ENCODE data around the gene LTC4S.
"Not testable (repeated sequence)": the region's sequence is repeated elsewhere in the genome, so short reads cannot be mapped to it uniquely, and the experiment has no call there.

The LTC4S gene

DNA sequence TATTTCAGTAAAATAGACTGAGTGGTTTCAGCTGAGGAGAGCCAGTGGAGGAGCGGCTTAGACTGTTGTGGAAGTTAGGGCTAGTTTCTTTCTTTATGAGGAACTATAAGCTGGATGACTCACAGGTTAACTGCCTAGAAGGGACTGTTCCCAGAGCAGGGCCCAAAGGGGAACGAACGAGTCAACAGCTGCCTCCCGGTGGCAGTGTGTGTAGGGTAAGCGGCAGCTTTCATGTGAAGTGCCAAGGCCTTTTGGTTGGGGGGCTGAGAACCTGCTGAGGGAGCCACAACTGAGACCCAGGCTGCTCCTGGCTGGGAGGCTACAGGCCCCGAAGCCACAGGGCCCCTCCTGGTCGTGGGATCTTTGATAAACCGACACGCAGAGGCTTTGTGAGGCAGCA, 33.9 kb downstream of the LTC4S start:
- peak; percentile 85 to 93 (median 89) for DNase-seq

DNA sequence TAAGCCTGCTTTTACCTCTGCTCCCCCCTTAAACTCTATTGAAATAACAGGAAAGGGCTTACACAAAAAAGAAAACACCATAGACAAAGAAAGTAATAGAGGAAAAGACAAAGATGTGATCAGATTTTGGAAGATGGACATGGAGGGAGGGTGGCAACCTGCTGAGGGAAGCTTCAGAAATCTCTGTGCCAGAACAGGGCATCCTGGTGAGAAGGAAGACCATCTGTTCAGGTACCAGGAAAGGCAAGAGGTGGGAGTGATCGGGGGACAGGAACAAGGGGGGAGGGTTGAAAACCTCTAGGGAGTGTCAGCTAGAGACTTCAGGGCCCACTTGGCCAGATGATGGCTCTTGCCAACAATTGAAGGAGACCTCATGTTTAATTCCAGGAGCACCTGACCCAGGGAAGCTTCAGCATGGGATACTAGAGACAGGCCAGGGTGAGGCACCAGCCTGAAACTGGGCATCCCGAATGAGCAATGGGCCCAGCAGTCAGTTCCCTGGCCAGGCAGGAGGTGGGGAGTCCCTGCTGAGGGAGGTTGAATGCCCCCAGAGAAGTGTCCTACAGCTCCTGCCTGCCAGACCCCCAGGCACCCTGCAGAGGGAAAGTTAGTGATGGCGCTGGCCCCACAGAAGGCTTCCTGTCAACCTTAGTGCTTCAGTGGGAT, 35.1 kb downstream of the LTC4S start:
- DNase-seq: no peak

- no peak for DNase-seq
Observed at GRCh38 chr5:179829732-179830435, 36.1 kb downstream of the LTC4S start.

- DNase-seq: no peak
Observed at GRCh38 chr5:179830818-179831468, 37.2 kb downstream of the LTC4S start.

GRCh38 chr5:179832039-179832745, 38.4 kb downstream of the LTC4S start:
- DNase-seq: no peak

DNA sequence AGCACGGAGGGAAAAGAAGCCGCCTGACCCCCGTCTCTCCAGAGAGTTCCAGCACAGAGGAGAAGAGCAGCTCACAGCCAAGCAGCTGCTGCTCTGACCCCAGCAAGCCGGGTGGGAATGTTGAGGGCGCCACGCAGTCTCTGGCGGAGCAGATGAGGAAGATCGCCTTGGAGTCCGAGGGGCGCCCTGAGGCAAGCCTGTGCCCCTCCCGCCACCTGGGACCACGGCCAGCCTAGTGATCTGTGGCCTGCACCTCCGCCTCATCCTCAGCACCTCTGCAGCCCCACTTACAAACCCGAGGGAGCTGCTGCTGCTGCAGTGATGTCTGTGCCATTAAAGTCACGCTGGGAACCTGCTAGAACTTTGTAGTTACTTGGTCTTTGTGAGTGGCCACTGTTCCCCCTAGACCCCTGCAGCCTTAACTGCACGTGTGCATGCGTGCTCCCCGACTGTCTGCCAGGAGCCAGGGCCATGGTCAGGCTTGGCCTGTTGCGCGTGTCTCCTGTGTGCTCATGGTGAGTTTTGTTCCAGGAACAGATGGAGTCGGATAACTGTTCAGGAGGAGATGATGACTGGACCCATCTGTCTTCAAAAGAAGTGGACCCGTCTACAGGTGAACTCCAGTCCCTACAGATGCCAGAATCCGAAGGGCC, 39.4 kb downstream of the LTC4S start:
- DNase-seq: no peak

- no peak for DNase-seq
Observed at GRCh38 chr5:179833709-179834070, 39.9 kb downstream of the LTC4S start.

DNA sequence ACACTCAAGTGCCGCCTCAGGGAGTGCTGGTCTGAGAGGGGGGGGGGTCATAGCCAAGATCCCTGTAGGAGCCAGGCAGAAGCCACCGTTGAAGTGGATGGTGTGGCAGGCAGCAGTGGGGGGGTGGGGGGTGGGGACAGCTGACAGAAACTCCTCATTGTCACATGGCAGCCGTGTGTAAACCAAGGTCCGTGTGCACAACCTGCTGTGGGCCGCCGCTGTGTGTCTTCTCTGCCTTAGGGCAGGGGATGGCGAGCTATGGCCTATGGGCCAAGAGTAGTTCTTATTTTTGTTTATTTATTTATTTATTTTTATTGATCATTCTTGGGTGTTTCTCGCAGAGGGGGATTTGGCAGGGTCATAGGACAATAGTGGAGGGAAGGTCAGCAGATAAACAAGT, 40.3 kb downstream of the LTC4S start:
- no peak for DNase-seq

DNA sequence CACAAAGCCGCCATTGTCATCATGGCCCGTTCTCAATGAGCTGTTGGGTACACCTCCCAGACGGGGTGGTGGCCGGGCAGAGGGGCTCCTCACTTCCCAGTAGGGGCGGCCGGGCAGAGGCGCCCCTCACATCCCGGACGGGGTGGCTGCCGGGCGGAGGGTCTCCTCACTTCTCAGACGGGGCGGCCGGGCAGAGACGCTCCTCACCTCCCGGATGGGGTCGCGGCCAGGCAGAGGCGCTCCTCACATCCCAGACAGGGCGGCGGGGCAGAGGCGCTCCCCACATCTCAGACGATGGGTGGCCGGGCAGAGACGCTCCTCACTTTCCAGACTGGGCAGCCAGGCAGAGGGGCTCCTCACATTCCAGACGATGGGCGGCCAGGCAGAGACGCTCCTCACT, 41.1 kb downstream of the LTC4S start:
- not testable (repeated sequence) for DNase-seq

- peak in 1 of 4 experiments; percentile 21 for DNase-seq
Observed at GRCh38 chr5:179836225-179837019, 42.6 kb downstream of the LTC4S start.

GRCh38 chr5:179837076-179838011, 43.6 kb downstream of the LTC4S start:
- DNase-seq: no peak

GRCh38 chr5:179839328-179840256, 45.8 kb downstream of the LTC4S start:
- DNase-seq: no peak

- no peak for DNase-seq
Observed at GRCh38 chr5:179840321-179840720, 46.5 kb downstream of the LTC4S start.

- no peak for DNase-seq
Observed at GRCh38 chr5:179840766-179841165, 47.0 kb downstream of the LTC4S start.

DNA sequence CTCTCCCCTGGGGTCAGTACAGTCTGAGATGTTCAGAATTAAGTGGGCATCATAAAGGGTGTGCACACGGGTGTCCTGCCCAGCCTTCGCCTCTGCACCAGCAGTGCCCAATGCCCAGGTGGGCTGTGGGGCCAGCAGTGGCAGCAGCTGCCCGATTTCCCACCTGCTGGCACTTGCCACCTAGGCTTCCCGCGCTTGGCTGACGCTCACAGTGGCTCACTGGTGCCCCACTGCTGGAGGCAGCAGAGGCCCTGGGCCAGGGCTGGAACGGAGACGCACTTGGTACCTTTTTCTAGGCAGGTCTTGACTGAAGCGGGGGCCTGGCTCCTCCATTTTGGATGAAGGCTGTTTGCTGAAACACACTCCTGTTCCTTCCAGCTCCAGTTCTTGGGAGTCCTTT, 47.8 kb downstream of the LTC4S start:
- DNase-seq: no peak
